HG02588 (cell line): ENCODE results near the gene PRELID2.
"Not testable (repeated sequence)": the region's sequence is repeated elsewhere in the genome, so short reads cannot be mapped to it uniquely, and the experiment has no call there.

Source experiments
- ATAC-seq: cut with Tn5 transposase; IDR thresholded peaks from one replicate; pipeline ENCODE4 v1.9.1; 2021; ENCODE audit warnings: mild to moderate bottlenecking, moderate library complexity; ENCODE audit not compliant: unreplicated experiment

The PRELID2 gene

GRCh38 chr5:145840458-145841132 is 5.5 kb upstream of the PRELID2 start:
- ATAC-seq = no peak

DNA sequence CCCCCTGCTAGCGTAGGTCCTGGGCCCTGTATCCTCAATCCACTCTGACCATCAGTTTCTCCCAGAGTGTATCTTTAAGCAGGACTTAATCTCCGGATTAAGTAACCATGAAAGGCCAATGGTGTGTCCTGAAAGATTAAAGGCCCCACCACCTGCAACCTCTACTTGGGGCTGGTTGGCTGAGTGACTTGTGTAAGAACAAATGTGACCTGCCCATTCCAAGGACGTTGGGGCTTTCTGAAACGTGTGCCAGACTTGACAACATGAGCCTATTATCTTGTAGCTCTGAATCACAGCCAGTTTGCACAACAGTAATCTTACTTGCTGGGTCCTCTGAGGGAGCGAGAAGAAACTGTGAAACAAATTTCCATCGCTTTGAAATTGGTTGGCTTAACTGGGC is 3.1 kb upstream of the PRELID2 start:
- ATAC-seq = no peak

DNA sequence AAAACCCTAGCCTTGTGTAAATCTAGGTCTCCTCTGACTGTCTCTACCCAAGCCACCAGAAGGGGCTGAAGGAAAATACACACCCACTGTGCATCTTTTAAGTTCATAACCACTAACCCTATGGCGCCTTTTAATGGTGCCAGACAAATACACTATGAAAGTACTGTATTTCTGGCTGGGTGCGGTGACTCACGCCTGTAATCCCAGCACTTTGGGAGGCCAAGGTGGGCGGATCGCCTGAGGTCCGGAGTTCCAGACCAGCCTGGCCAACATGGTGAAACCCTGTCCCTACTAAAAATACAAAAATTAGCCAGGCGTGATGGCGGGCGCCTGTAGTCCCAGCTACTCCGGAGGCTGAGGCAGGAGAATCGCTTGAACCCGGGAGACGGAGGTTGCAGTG is 1.1 kb upstream of the PRELID2 start:
- ATAC-seq = not testable (repeated sequence)

DNA sequence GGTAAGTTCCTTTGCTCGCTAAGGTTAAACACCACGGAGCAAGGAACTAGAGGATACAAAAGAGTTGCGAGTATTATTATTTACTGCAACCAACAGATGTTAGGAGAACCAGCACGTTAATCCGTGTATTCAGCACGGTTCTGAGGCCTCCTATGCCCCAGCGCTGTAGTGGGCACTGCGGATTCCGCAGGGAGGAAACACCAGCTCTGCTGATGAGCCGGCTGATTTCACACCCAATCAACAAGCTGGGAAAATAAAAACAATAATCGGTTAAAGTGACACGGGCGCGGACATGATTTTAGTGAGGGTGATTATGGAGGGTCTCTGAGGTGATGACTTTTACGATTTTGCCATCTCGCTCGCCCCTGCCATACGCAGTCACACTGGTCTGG is 702 bp upstream of the PRELID2 start:
- ATAC-seq = no peak

- no peak for ATAC-seq
These were observed 607 bp downstream of the PRELID2 start for GRCh38 chr5:145834554-145834916.

- no peak for ATAC-seq
These were observed 1.4 kb downstream of the PRELID2 start for GRCh38 chr5:145833631-145834200.

- ATAC-seq = no peak
These were observed 4.5 kb downstream of the PRELID2 start for GRCh38 chr5:145830594-145830993.

DNA sequence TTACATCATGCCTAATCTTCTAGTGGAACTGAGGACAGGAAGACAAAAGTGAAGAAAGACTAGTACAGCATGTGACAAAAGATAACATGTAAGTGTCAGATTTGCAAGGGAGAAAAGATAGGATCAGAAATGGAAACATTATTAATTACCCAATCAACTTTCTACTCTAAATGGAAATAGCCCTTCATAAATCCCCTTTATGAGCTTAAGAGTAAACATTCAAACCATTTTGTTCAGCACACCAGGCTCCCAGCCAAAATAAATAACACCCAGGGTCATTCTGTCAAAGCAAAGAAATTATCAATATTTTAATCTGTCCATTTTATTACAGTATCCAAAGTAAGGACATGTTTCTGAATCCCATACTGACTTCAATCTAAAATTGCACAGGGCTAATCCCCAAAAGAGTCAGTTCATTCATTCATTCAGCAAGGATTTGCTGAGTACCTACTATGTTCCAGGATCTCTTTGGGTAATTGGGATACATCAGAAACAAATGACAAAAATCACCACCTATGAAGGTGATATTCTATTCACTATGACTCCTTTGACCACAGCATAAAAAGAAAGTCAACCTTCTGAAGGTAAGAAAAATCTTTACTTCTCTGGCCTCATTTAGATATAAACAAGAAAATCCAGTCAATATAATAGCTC is 5.3 kb downstream of the PRELID2 start:
- ATAC-seq = no peak

DNA sequence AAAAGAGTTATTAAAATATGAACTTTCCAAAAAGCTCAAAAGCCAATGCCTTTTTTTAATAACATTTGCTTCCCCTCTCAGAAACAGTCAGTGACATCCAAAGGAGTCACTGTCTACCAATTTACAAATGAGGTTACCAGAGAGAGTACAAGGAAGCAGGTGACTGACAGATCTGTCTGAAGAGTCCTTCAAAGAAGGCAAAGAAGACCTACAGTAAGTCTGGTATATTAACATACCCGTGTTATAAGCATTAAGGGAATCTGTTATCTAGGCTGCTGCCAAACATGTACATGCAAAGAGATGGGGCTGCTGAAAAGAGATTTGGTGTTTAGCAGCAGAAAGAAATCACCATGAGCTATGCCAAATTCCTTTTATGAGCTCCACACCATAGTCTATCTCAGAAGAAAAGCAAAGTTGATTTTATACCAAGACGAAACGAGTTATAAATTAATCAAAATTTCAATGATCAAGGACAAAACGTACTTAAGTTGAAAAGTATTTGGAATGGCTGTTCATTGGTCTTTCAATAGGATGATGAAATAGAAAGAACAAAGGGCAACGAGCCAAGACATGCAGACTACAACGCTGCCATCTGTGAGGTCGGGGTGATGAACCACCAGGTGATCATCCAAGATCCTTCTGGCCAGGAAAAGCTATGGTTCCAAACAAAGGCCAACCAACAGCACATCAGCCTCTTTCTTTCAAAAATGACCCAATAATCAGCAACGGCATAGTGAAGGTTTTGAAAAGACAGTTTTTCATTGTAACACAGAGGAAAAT is 8.1 kb downstream of the PRELID2 start:
- ATAC-seq = no peak

GRCh38 chr5:145825751-145826180 is 9.4 kb downstream of the PRELID2 start:
- ATAC-seq = peak; percentile 62

- ATAC-seq = no peak
These were observed 11.1 kb downstream of the PRELID2 start for GRCh38 chr5:145824040-145824439.

DNA sequence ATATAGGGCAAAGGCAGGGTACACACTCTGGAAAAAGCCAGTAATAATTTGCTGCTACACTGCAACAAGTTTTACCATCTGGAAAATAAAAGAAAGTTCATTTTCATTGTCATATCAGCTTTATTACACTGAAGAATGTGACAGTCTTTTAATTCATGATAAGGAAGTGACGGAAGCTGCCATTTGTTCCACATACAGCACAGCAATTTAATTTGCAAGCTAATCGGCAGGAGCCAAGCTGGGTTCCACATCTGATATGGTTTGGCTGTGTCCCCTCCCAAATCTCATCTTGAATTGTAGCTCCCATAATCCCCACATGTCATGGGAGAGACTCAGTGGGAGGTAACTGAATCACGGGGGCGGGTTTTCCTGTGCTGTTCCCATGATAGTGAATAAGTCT is 16.5 kb downstream of the PRELID2 start:
- no peak for ATAC-seq

DNA sequence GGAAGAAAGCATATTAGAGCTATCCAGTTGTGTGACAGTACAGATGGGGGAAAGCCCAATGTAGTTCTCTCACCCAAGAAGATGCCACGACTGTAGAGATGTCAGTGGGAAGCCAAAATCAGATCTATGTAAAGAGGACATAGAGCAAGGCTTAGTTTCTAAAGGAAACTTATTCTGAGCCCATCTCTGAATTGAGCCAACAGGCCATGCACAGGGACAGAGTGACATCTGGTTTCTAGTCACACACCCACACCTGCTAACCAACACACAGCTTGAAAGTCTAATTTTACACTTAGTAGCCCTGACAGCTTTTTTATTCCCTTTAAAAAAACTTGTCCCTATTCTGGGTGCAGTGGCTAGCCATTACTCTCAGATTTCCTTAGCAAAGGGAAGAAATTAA is 22.3 kb downstream of the PRELID2 start:
- ATAC-seq = no peak

DNA sequence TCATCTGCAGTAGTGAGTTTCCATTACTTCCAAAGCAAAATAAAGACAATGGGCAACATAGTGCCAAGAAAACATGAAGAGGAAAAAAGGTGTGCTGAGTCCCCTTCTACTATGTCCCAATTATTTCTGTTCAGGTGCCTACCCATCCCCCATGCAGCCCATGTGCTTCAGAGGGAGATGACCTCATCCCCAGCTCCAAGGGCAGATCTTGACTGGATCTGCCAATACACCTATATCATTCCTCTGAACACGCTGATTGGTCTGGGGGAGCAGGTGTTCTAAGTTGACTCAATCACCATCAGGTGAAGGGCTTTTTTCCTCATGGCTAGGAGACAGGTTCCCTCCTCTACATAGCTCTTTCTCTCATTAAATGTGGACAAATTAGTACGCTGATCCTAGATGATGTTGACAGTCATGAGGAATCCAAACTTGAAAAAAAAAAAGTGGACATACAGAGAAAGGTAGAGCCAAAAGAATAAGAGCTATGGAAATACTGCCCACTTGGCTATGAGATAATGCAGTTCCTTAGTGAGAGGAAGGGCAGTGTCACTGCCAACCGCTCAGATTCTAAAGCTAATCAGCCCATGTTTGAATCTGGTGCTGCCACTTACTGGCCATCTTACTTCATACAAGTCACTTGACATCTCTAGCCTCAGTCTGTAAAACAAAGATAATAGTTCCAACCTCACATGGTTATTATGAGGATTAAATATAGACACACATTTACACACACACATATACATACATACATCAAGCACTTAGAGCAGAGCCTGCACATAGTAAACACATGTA is 23.1 kb downstream of the PRELID2 start:
- no peak for ATAC-seq

DNA sequence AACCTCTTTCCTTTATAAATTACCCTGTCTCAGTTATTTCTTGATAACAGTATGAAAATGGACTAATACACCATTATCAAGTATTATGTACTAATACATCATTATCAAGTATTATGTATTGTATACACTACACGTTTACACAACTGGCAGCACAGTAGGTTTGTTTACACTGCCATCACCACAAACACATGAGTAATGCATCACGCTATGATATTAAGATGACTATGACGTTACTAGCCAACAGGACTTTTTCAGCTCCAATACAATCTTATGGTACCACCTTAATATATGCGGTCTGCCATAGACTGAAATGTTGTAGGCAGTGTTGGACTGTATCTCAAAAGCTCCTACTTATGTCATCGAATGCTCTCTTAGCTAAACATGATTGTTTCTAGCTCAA is 28.2 kb downstream of the PRELID2 start:
- no peak for ATAC-seq

GRCh38 chr5:145805819-145806218 is 29.3 kb downstream of the PRELID2 start:
- no peak for ATAC-seq

- no peak for ATAC-seq
These were observed 30.4 kb downstream of the PRELID2 start for GRCh38 chr5:145804701-145805100.

GRCh38 chr5:145803112-145804004 is 31.8 kb downstream of the PRELID2 start:
- ATAC-seq = no peak

GRCh38 chr5:145801195-145801594 is 33.9 kb downstream of the PRELID2 start:
- no peak for ATAC-seq

DNA sequence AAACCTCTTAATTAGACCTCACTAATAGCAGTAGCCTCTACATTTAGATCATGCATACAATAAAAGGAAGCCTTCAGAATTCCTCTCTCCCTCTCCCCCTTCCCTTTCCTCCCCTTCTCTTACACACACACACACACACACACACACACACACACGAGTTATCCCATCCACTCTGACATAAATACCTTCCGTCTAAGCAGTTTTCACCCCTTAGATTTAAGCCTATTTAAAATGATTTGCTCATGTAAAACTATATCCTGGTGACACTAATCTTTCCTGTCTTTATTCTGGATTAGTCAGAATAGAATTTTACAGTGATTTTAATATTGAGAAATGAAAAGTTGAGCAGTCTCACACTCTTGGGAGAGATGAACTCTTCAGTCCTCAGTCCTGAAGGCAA is 35.0 kb downstream of the PRELID2 start:
- ATAC-seq = no peak
